Glomerular endothelial cell (primary cell): ENCODE measurements around the gene SUCLG2. TPM values are rescaled to one million over a fixed set of nuclear protein-coding genes. Genes with fewer than 3 reads are reported as not detected.
A peak's percentile ranks its signal among the peaks of the same experiment; 100 is the strongest.

ENCODE experiments used
- DNase-seq: peaks from one replicate; pipeline ENCODE4 v3.0.0-alpha.2; 2011; ENCODE audit warnings: low read depth, low spot score; ENCODE audit errors: extremely low read depth
- total RNA-seq: library from RNA; depleted of rRNA; stranded (reverse); fragments of >200 nt; gene quantifications from 2 replicates; pipeline ENCODE4 v1.2.3, GENCODE V29; 2015

Gene SUCLG2
- total RNA-seq, 1 donor from 2014 or later, result 32.1 TPM

DNA sequence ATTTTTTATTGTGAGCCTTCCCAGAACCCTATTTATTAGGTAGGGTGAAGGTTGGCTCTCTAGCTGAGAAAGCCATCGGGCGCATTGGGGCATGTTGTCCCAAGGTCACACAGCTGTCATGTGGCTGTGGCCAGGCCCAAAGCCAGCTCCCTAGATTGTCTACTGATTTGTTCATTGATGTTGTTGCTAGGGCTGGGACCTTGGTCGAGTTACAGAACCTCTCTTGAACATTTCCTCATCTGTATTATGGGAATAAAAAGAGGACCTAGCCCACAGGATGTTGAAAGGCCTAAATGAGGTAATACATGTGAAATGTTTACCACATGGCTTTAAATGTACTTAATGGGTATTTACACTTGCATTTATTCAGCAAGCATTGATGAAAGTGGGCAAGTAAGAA lies 252.5 kb downstream of the SUCLG2 start:
- no peak for DNase-seq

DNA sequence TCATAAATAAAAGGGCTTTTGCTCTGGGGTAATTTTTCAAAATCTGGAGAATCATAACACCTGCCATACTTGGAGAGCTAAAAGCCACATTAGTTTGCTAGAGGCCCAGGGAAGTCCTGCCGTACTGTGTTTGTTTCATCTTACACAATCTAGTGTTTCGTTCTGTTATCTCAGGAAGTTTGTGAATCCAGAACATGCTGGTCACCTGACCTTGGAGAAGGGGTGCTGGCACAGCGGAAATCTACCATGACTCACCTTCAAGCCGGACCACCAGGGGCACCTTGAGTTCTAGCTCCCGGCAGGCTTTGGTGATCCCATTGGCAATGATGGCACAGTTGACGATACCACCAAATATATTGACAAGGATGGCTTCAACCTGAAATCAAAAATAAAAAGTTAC lies 253.9 kb downstream of the SUCLG2 start:
- DNase-seq, result no peak

DNA sequence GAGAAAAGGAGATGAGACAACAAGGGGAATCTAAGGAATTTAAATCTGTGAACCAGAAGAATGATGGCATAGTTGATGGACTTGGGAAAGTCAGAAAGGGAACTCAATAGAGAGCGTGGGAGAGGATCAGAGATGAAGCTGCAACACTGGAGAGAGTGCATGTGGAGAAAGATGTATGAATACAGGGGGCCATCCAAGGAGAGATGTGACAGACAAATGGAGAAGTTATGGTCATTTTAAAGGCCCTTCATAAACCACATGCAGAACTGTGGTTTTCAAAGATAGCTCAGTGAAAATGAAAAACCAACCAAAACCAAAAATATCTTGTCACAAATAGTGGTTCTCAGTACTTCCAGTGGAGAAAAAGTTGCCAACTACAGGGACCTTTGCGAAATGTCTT lies 265.2 kb downstream of the SUCLG2 start:
- DNase-seq, result no peak

DNA sequence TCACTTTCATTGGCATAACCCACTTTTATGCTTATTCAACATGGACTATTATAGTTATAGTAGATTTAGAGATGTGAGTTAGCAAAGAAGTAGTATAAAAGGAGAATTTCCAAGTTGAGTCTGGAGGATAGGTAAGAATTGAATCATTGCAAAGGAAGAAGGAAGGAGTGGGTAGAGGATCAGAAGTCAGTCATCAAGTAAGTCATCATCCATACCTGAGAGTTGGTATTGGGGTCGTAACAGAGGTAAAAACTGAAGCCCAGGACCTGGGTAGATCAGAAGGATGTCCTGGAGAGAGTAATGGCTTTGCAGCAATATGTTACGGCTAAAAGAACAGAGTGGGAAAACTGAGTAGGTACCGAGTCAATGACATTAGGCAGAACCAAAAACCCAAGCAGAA lies 265.7 kb downstream of the SUCLG2 start:
- no peak for DNase-seq

DNA sequence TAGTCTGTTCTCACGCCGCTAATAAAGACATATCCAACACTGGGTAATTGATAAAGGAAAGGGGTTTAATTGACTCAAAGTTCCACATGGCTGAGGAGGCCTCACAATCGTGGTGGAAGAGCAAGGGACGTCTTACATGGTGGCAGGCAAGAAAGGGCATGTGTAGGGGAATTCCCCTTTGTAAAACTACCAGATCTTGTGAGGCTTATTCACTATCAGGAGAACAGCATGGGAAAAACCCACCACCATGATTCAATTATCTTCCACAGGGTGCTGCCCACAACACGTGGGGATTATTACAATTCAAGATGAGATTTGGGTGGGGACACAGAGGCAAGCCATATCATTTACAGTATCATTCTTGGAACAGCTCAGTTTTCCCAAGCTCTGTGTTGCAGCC lies 268.0 kb downstream of the SUCLG2 start:
- DNase-seq, result no peak

DNA sequence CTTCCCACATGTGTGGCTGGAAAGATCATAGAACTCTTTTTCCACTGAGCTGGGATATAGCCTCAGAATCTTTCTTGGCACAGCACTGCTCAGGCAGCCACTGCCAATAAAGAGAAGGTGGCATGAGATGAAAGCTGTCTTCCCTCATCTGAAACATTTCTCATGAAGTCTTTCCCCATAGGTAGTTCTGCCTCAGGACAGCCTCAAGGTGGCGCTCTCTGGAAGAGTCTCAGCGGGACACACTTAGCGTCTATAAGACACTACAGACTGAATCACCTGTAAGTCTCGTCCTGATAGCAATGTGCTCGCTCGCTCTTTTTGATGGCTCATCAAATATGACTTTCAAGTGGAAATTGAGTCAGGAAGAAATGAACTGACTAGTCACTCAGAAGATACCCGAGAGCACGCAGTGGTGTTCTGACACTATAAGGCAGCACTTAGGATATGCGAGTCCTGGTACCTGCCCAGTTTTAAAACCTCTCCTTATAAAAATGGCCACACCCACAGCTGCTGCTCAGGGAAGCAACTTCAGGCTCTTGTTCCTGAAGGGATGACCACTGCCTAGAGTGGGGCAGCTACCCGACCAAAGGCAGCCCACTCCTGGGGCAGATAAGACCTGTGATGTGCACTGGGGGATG lies 269.5 kb downstream of the SUCLG2 start:
- peak; percentile 42 for DNase-seq

DNA sequence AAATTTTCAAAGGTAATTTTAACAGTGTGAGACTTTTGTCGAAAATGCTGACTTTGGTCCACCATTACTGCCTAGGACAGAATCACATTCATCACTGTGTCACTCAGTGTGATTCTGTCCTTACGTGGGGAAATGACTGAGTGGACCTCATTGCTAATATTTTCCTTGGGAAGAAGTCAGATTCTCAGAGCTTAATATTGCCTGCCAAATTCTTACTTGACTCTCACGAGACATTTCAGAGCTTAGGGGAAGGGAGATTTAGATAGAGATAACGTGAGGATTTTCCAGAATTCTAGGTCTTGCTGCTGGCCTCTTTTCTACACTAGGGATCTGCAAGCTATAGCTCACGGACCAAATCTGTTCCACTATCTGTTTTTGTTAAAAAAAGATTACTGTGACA lies 270.4 kb downstream of the SUCLG2 start:
- no peak for DNase-seq

DNA sequence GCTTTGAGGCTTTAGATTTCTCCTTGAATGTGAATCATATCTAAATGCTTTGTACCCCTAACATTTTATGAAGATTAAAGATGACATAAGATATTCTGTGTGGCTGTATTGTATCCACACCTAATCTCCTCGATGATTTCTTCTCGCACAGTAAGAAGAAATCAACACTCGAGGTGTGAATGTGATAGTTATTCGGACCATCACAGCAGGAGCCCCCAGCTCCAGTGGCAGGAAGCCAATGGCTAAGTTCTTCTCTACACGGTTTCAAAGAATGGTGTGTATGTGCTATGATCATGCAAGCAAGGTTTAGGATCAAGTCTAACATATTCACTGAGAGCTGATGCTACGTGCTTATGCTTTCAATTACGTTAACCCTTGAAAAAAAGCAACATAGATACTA lies 271.0 kb downstream of the SUCLG2 start:
- no peak for DNase-seq

DNA sequence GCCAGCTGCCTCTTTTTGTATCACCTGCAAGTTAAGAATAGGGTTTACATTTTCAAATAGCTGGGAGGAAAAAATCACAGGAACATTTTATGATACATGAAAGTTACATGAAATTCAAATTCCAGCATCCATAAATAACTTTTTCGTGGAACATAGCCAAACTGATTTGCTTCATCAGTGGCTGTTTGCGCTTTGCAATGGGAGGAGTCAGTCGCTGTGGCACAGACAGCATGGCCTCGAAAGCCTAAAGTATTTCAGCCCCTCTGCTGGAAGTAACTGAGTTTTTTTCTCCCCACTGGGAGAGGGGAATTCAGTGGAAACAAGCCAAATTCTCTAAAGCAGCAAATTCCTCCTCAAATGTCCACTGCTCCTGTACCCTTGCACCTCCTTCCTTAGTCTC lies 271.9 kb downstream of the SUCLG2 start:
- DNase-seq, result no peak

DNA sequence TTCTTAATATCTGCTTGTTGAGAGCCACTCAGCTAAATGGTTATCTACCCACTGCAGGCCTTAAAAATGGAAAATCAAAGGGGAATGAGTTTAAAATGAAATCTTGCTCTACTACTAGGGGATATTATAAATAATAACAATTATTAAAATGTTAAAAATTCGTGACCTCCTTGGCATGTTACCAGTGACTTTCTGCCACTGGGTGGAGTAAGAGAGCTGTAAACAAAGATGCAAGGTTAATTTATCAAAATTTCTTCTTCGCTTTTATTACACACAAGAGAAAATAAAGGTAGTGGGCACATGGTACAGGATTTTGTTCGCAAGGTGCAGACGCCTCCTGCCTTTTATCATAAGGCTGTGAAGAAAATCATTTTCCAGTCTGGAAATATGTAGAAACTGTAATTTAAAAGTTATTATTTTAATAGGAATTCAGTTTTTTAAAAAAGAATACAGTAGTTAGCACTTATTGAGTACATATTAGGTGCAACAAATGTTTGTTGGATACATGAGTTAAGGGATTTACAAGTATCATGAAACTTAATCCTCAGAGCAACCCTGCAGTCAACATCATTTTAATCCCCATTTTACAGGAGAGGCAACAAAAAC lies 272.6 kb downstream of the SUCLG2 start:
- peak; percentile 20 for DNase-seq

DNA sequence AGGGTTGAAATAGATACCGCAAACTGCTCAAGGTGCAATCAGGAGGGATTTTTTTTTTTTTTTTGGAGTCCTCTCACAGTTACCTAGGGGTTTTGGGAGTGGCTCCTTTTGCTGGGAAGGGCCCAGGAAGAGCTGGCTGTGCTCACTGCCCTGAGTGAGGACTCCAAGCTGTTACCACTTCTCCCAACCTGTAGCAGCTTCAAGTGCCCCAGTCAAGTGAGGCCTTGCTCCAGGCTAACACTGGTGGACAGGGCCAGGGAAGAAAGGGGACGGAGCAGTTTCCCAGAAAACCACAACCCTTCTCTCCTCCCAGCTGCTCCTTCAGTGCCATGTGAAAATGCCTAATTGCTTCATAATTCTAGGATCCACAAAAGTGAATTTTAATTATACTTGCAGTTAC lies 274.3 kb downstream of the SUCLG2 start:
- DNase-seq, result no peak

DNA sequence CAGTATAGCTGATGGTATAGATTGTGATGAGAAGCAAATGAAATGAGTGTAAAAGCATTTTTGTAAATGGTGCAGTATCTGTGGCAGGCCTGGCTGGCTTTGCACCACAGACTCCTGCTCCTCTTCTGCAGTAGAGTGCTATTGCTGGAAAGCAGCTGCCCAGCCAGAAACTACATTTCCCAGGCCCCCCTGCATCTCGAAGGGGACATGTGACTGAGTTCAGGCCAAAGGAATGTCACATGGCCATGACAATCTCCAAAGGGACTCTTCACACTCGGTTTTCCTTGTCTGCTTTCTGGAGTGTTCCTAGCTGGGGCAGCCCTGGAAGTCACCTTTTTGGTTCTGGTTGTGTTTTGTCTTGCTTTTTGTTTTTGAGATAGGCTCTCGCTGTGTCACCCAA lies 277.1 kb downstream of the SUCLG2 start:
- DNase-seq, result no peak

DNA sequence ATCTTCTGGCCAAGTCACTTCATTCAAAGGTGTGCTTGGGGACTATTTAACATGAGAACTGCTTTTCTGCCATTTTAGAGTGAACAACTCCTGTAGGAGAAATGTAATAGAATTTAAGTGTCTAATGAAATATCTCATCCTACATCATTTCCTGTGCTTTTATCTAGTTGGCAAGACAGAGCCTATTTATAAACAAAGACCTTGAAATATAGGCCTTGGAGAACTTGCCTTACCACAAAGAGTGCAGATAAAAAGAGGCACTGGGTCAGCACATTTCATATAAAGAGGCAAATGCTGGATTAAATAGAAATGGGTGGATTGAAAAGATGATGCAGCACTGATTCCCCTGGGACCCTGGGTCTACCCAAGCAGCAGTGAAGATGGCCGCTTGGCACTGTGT lies 278.0 kb downstream of the SUCLG2 start:
- DNase-seq, result no peak

DNA sequence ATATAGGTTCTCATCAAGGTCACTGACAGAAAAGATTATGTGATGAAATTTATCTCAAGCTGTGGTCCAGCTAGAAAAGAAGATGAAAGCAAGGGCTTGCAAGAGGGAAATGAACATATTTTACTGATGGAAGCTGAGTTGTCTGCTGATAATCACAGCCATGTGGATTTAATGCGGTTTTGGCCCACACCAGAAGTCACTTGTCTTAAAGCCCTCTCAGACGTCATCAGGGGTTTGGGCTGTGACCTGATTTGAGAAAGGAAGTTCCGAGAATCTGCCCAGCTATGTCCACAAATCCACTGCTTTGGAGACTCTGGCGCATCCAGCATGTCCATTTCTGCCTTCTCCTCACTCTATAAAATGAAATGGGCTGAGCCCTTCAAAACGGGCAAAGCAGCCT lies 278.4 kb downstream of the SUCLG2 start:
- DNase-seq, result no peak

DNA sequence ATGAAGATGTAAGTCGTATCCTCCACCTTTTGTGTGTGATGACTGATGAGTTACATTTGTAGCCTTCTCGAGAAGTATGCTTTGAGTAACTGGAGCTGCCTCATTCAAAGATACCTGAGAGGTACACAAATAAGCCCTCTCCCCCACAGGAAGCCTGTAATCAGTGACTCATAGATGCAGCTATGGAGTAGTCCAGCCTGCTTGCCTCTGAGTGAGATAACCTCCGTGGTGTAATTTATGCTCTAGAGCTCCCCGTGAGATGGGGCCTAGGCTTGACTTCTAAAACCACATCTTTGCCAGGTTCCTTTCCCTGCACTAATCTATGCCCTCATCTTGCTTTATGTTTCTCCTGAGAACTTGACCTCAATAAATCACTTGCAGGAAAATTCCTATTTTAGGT lies 291.7 kb downstream of the SUCLG2 start:
- no peak for DNase-seq

DNA sequence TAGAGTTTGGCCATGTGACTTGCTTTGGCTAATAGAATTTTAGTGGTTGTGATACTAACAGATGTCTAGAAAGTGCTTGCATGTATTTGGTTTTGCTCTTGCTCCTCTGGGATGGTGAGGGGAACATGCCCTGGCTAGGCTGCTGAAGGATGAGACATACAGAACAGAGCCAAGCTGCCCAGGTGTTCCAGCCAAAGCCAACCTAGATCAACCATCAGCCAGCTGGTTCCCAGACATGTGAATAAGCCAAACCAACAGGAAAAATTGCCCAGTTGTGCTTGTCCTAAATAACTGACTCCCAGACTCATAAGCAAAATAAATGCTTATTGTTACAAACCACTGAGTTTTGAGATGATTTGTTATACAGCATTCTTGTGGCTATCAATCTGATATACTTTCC lies 292.6 kb downstream of the SUCLG2 start:
- DNase-seq, result no peak

DNA sequence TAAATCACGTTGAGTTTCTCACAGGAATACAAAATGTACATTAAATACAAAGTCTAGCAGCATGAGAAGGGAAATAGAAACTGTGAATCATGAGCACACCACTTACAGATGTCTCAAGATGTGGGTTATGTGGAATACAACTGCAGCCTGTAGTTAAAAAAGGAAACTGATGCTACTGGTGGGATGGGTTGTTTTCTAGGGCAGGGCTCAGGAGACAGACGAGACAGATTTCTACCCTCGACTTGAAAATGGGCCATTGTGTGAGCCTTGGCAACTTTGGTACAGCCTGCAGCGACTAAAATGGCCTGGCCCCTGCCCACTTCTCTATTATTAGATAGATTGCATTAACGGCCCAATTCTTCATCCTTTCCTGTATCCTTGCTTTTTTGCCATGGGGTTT lies 293.1 kb downstream of the SUCLG2 start:
- DNase-seq, result no peak

DNA sequence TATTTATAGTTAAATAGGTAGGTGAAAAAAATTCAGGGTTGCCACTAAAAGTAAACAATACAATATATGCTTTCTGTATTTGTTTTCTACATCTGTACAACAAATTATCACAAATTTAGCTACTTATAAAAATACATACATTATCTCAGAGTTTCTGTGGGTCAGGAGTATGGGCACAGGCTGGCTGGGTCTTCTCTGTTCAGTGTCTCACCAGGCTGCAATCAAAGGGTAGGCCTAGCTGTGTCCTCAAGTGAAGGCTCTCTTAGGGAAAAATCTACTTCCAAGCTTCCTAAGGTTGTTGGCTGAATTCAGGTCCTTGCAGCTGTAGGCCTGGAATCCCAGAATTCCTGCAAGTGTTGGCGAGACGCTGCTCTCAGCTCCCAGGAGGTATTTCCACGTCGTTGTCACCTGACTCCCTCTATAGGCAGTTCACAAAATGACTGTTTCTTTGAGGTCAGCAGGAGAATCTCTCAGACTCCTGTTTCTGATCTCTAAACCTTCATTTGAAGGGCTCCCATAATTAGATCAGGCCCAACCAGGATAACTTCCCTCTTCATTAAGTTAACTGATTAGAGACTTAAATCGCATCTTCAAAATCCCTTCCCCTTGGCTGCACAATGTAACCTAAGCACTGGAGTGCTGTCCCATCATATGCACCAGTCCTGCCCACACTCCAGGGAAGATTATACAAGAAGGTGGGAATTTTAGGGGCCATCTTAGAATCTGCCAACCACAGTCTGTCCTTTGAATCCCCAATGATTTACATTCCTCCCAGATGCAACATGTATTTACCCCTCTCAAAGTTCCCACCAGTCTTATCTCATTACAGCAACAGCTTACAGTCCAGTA lies 296.6 kb downstream of the SUCLG2 start:
- no peak for DNase-seq

DNA sequence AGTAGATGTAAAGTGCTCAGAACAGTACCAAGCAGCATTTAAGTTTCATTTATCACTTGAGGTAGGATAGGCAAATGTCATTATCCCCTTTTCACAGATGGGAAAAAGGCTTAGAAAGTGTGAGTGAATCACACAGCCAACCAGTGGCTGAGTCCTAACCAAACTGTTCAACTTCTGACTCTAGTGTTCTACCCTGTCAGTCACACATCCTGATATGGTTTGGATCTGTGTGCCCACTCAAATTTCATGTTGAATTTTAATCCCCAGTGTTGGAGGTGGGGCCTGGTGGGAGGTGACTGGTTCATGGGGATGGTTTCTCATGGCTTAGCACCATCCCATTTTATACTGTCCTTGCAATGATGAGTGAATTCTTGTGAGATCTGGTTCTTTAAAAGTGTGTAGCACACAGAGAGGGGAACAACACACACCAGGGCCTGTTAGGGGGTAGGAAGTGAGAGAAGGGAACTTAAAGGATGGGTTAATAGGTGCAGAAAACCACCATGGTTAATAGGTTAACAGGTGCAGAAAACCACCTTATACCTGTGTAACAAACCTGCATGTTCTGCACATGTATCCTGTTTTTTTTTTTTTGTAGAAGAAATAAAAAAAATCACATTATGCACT lies 304.7 kb downstream of the SUCLG2 start:
- DNase-seq, result no peak

DNA sequence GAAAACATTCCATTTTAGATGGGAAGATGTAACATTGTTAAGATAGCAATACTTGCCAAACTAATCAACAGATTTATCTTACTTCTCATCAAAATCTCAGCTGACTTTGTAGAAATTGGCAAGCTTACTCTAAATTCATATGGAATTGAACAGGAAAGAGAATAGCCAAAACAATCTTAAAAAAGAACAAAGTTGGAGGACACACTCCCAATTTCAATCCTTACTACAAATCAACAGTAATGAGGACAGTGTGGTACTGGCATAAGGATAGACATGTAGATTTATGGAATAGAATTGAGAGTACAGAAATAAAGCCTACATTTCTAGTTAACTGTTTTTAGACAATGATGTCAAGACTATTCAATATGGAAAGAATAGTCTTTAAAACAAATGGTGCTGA lies 308.3 kb downstream of the SUCLG2 start:
- no peak for DNase-seq

DNA sequence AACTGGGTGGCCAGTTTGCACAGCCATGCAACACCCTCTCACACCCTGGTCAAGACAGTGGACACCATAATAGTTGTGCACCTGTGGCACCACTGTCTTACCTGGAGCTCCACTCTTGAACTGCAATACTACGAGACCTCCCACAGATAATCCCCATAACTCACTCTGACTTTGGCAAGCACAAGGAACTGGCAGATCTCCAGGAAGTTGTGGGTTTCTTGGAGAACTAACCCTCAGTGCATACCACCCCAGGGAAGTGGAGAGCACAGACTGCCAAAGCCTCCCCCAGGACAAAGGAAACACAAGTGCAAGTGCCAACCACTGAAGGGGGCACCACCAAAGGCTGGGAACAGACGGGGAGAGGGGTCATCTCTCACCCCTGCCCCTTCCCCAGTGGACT lies 318.6 kb downstream of the SUCLG2 start:
- no peak for DNase-seq

DNA sequence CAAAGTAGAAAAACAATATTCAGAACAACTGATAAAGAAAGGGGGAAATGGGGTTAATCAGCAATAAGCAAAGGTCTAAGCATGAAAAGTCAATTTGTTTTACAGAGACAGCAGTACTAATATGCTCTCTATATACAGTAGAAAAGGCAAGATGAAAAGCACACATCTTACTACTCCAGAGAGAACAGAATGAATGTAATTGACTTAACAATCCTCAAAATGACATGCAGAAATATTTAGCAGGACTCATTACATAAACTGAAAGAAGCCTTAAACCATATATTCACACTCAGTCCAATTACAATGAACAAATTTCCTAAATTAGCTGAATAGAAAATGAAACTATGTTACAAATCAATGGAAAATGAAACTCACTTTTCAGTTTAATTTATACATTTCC lies 319.8 kb downstream of the SUCLG2 start:
- no peak for DNase-seq
